ENCODE data around the gene MYO1B.

- no peak for TF ChIP-seq CTCF (conservative IDR thresholded peaks at IDR 0.05; ENCODE audit: low read depth, low read length)
- no peak for TF ChIP-seq POLR2A (IDR thresholded peaks at IDR 0.05; ENCODE audit: low read depth, low read length)
- TF ChIP-seq BHLHE40 (IDR thresholded peaks at IDR 0.05; ENCODE audit: low read depth, low read length), result no peak
- TF ChIP-seq SMC3 (IDR thresholded peaks at IDR 0.05; ENCODE audit: low read depth, low read length), result no peak
- TF ChIP-seq ELK1 (IDR thresholded peaks at IDR 0.05; ENCODE audit: borderline replicate concordance, low read depth, low read length), result no peak
- TF ChIP-seq MAZ (IDR thresholded peaks at IDR 0.05; ENCODE audit: borderline replicate concordance, low read depth, low read length), result no peak
- TF ChIP-seq USF2 (IDR thresholded peaks at IDR 0.05; ENCODE audit: low read depth, low read length), result no peak
- TF ChIP-seq RAD21 (IDR thresholded peaks at IDR 0.05; ENCODE audit: low read length), result no peak
Observed at GRCh38 chr2:191446910-191447309, 201.7 kb downstream of the MYO1B start.

Measured in IMR-90 (cell line).